Superior temporal gyrus (tissue), 1 donor: ENCODE results near the gene GPC1.

Experiments
- DNase-seq: peaks from one replicate; pipeline ENCODE4 v3.0.0-alpha.2; 2016; ENCODE audit errors: extremely low spot score

The GPC1 gene

GRCh38 chr2:240412975-240413812 lies 22.3 kb upstream of the GPC1 start:
- no peak for DNase-seq

GRCh38 chr2:240413813-240414429 lies 21.5 kb upstream of the GPC1 start:
- no peak for DNase-seq

- DNase-seq: no peak
These were observed 18.6 kb upstream of the GPC1 start for GRCh38 chr2:240416821-240417220.

- DNase-seq: no peak
These were observed 17.2 kb upstream of the GPC1 start for GRCh38 chr2:240418311-240418710.

GRCh38 chr2:240419271-240419670 lies 16.2 kb upstream of the GPC1 start:
- DNase-seq: no peak

- DNase-seq: no peak
These were observed 15.7 kb upstream of the GPC1 start for GRCh38 chr2:240419723-240420122.

GRCh38 chr2:240420206-240421104 lies 15.0 kb upstream of the GPC1 start:
- no peak for DNase-seq

- DNase-seq: no peak
These were observed 14.1 kb upstream of the GPC1 start for GRCh38 chr2:240421381-240421780.

- no peak for DNase-seq
These were observed 12.7 kb upstream of the GPC1 start for GRCh38 chr2:240422658-240423329.

GRCh38 chr2:240423788-240424191 lies 11.7 kb upstream of the GPC1 start:
- DNase-seq: no peak

GRCh38 chr2:240424341-240425235 lies 10.9 kb upstream of the GPC1 start:
- no peak for DNase-seq

GRCh38 chr2:240425236-240425615 lies 10.2 kb upstream of the GPC1 start:
- no peak for DNase-seq

- no peak for DNase-seq
These were observed 9.8 kb upstream of the GPC1 start for GRCh38 chr2:240425697-240426096.

- no peak for DNase-seq
These were observed 8.4 kb upstream of the GPC1 start for GRCh38 chr2:240426845-240427721.

- DNase-seq: no peak
These were observed 7.7 kb upstream of the GPC1 start for GRCh38 chr2:240427729-240428128.

GRCh38 chr2:240428245-240428644 lies 7.2 kb upstream of the GPC1 start:
- DNase-seq: no peak

GRCh38 chr2:240429341-240429871 lies 6.1 kb upstream of the GPC1 start:
- DNase-seq: no peak

GRCh38 chr2:240429872-240430491 lies 5.5 kb upstream of the GPC1 start:
- DNase-seq: no peak

- no peak for DNase-seq
These were observed 4.9 kb upstream of the GPC1 start for GRCh38 chr2:240430595-240430994.
